Activated CD8-positive, alpha-beta memory T cell treated with anti-CD3 and anti-CD28 coated beads, Interleukin-2, amount 50 U/mL, for 1 hour (primary cell): Measurements from ENCODE around the gene RAD9A.
A peak's percentile ranks its signal among the peaks of the same experiment; 100 is the strongest.

Experiments
- DNase-seq: peaks from one replicate; pipeline ENCODE4 v3.0.0-alpha.2; 2020; ENCODE audit errors: extremely low read depth

Gene RAD9A

GRCh38 chr11:67428052-67429001, 36.5 kb downstream of the RAD9A start, which contains the start of gene RPS6KB2:
Gene RPS6KB2 (plus strand): TSS chr11:67428494. CDS start chr11:67428546, 52 bp downstream.
- peak; percentile 93 for DNase-seq

GRCh38 chr11:67429038-67429668, 37.4 kb downstream of the RAD9A start:
- no peak for DNase-seq

- DNase-seq = no peak
These were observed 37.9 kb downstream of the RAD9A start for GRCh38 chr11:67429722-67430121.

- DNase-seq = no peak
These were observed 39.8 kb downstream of the RAD9A start for GRCh38 chr11:67431346-67432249.

- DNase-seq = no peak
These were observed 41.0 kb downstream of the RAD9A start for GRCh38 chr11:67432655-67433349.

GRCh38 chr11:67433536-67434394, 42.0 kb downstream of the RAD9A start:
- DNase-seq = no peak

GRCh38 chr11:67434395-67434881, 42.7 kb downstream of the RAD9A start:
- no peak for DNase-seq

GRCh38 chr11:67435031-67435726, 43.4 kb downstream of the RAD9A start:
- no peak for DNase-seq

- no peak for DNase-seq
These were observed 44.1 kb downstream of the RAD9A start for GRCh38 chr11:67435727-67436458.

- no peak for DNase-seq
These were observed 44.8 kb downstream of the RAD9A start for GRCh38 chr11:67436459-67437081.

GRCh38 chr11:67437082-67437808, 45.5 kb downstream of the RAD9A start, which contains the start of gene PTPRCAP:
Gene PTPRCAP (minus strand): TSS chr11:67437682. CDS start chr11:67437619, 63 bp downstream.
- no peak for DNase-seq

- DNase-seq = no peak
These were observed 46.0 kb downstream of the RAD9A start for GRCh38 chr11:67437809-67438157.

GRCh38 chr11:67438158-67438902, 46.5 kb downstream of the RAD9A start:
- DNase-seq = no peak

- DNase-seq = no peak
These were observed 47.8 kb downstream of the RAD9A start for GRCh38 chr11:67439321-67440228.

GRCh38 chr11:67440229-67441097, 48.7 kb downstream of the RAD9A start:
- no peak for DNase-seq
